ENCODE data around the gene BMP6. TPM values are rescaled to one million over a fixed set of nuclear protein-coding genes. Genes with fewer than 3 reads are reported as not detected.
"Not testable (repeated sequence)": the region's sequence is repeated elsewhere in the genome, so short reads cannot be mapped to it uniquely, and the experiment has no call there.

BMP6 gene
- total RNA-seq, 1 donor from 2014 or later, result 2.1 TPM

DNA sequence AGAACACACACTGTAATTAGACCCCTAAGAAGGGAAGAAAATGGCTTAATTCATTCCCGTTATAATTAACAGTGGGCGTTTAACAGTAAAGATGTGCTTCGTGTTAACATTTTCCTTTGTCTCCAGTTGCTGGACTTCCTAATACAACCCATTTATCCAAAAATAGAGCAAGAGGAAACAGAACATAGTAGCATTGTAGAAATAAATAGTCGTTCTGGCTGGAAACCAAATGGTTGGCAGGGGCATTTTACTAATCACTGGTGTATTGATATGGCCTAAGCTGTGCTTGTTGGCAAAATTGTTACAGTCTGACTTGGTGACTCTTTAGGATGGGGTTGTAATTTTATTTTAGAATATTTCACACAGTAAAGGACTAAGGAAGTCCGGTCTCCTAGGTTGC is 89.8 kb downstream of the BMP6 start:
- Histone ChIP-seq H3K27me3 (ENCODE audit: control insufficient read depth in 3 of 3, insufficient read depth in 3 of 3, low read length in 3 of 3) (no peaks in the 10 kb centered on the region), H3K36me3 (ENCODE audit: control insufficient read depth in 3 of 3, insufficient read depth in 3 of 3, low read length in 3 of 3) (no peaks in the 10 kb centered on the region), H3K9ac (ENCODE audit: low read depth in 1 of 3, low read length in 3 of 3) (no peak overlapping the region), H3K4me3 (ENCODE audit: low read length in 3 of 3) (no peak overlapping the region), H3K27ac (ENCODE audit: low read depth, low read length) (no peak overlapping the region), H3K9me3 (ENCODE audit: control insufficient read depth in 3 of 3, low read length in 3 of 3) (no peaks in the 10 kb centered on the region), H3K4me1 (ENCODE audit: control insufficient read depth in 3 of 3, insufficient read depth in 3 of 3, low read length in 3 of 3) (peaks cover 0 to 2% (median 0%) of the 10 kb centered on the region in 3 donors)

DNA sequence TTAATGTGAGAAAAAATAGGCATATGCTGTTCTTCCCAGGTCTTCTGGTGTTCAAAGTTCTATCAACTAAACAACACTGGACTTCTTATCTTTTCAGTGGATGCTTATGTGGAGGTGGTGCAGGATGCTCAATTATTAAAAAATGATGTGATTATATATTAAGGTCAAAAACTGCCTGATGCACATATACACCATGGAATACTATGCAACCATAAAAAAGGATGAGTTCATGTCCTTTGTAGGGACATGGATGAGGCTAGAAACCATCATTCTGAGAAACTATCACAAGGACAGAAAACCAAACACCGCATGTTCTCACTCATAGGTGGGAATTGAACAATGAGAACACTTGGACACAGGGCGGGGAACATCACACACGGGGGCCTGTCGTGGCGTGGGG is 91.3 kb downstream of the BMP6 start:
- H3K27ac ChIP-seq (ENCODE audit: low read depth, low read length); H3K9ac ChIP-seq (ENCODE audit: low read depth in 1 of 3, low read length in 3 of 3); H3K36me3 ChIP-seq (ENCODE audit: control insufficient read depth in 3 of 3, insufficient read depth in 3 of 3, low read length in 3 of 3); H3K4me1 ChIP-seq (ENCODE audit: control insufficient read depth in 3 of 3, insufficient read depth in 3 of 3, low read length in 3 of 3); H3K27me3 ChIP-seq (ENCODE audit: control insufficient read depth in 3 of 3, insufficient read depth in 3 of 3, low read length in 3 of 3); H3K4me3 ChIP-seq (ENCODE audit: low read length in 3 of 3); H3K9me3 ChIP-seq (ENCODE audit: control insufficient read depth in 3 of 3, low read length in 3 of 3): not testable (repeated sequence)

DNA sequence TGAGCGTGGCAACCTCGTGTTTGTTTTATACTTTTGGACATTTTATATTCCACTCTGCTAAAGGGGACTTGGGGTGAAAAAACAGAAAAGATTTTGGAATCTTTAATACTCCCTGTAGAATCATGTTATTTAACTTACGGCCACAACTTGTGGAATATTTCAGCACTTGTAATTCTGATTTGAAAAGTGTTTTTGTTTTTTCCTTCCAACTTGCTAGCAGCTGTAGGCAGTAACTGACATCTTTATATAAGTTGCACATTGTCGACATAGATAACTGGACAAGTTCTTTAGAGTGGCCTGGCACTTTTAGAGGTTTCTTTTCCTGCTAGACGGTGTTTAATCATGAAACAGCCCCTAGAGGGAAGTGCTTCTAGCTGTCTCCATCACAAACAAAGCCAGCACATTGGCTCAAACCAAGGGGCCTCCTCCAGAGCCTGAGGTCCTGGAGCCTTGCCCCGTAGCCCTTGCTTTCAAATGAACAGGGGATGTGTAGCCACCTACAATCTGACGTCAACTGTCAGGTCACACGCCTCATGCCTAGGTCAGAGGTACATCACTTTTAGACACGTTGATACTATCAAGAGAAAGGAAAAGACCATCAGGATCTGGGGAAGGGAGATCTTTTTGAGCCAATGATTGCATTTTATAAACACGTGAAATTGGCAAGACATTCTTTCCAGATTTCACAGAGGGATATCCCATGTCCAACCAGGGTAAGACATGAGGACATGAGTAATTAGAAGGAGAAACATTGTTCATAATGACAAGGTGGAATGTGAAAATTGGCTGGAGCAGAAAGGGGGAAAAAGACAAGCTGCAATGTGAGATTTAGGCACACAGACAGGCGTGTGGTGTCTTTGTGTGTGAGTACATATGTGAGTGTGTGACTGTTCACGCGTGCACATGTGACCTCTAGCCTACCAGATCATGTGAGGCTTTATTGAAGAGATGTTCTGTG is 92.6 kb downstream of the BMP6 start:
- Histone ChIP-seq H3K9me3 (ENCODE audit: control insufficient read depth in 3 of 3, low read length in 3 of 3) (no peaks in the 10 kb centered on the region), H3K4me3 (ENCODE audit: low read length in 3 of 3) (no peak overlapping the region), H3K36me3 (ENCODE audit: control insufficient read depth in 3 of 3, insufficient read depth in 3 of 3, low read length in 3 of 3) (no peaks in the 10 kb centered on the region), H3K27ac (ENCODE audit: low read depth, low read length) (no peak overlapping the region), H3K4me1 (ENCODE audit: control insufficient read depth in 3 of 3, insufficient read depth in 3 of 3, low read length in 3 of 3) (peaks cover 0 to 2% (median 0%) of the 10 kb centered on the region in 3 donors), H3K9ac (ENCODE audit: low read depth in 1 of 3, low read length in 3 of 3) (no peak overlapping the region), H3K27me3 (ENCODE audit: control insufficient read depth in 3 of 3, insufficient read depth in 3 of 3, low read length in 3 of 3) (no peaks in the 10 kb centered on the region)

DNA sequence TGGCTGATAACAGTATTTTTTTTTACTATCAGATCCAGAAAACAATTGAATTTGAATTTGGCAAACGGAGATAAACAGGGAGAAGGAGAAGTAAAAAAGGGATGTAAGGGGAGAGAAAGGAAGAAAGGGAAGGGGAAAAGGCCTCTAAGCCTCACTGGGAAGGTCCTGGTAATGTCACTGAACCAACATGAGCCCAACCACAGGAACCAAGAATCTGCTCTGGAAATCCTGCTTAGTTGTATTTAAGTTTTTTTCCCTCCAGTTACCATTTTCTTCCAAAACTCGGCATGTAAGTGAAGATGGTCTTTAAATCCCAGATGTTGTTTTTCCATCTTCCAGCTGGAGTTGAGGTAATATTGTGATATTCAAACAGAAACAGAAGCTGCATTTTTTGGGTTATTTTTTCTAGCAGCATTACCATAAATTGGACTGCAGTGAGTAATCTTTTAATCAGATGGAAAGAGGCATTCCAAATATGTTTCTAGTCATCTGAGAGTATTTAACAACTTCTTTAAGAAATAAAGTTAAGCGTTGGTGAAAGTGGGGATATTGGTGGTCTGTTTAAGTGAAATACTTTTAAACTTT is 93.6 kb downstream of the BMP6 start:
- Histone ChIP-seq H3K9me3 (ENCODE audit: control insufficient read depth in 3 of 3, low read length in 3 of 3) (no peaks in the 10 kb centered on the region), H3K4me3 (ENCODE audit: low read length in 3 of 3) (no peak overlapping the region), H3K27me3 (ENCODE audit: control insufficient read depth in 3 of 3, insufficient read depth in 3 of 3, low read length in 3 of 3) (no peaks in the 10 kb centered on the region), H3K27ac (ENCODE audit: low read depth, low read length) (no peak overlapping the region), H3K36me3 (ENCODE audit: control insufficient read depth in 3 of 3, insufficient read depth in 3 of 3, low read length in 3 of 3) (no peaks in the 10 kb centered on the region), H3K9ac (ENCODE audit: low read depth in 1 of 3, low read length in 3 of 3) (no peak overlapping the region), H3K4me1 (ENCODE audit: control insufficient read depth in 3 of 3, insufficient read depth in 3 of 3, low read length in 3 of 3) (peaks cover 0 to 2% (median 0%) of the 10 kb centered on the region in 3 donors)

DNA sequence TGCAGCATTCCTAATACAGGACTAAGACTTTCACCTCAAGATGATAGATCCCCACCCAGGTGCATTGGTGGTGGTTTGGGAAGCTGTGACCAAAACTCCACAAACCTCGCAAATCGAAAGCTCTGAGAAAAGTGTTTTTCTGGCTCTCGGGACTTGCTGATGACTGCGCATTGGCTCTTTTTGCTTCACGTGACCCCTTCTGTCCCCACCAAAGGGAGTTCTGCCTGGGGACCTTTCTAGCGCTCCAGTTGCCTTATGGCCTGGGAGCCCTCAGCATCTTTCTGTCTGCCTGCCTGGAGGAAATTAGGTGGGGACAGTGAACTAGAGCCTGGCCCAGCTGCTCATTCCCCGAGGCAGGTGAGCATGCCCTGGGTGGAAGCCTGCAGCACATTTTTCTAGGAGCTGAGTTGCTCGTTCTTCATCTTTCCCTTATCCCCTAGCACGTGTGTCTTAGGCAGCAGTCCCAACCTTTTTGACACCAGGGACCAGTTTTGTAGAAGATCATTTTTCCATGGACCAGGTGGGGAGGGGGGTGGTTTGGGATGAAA is 94.5 kb downstream of the BMP6 start:
- Histone ChIP-seq H3K9ac (ENCODE audit: low read depth in 1 of 3, low read length in 3 of 3) (no peak overlapping the region), H3K4me3 (ENCODE audit: low read length in 3 of 3) (no peak overlapping the region), H3K27ac (ENCODE audit: low read depth, low read length) (no peak overlapping the region)

DNA sequence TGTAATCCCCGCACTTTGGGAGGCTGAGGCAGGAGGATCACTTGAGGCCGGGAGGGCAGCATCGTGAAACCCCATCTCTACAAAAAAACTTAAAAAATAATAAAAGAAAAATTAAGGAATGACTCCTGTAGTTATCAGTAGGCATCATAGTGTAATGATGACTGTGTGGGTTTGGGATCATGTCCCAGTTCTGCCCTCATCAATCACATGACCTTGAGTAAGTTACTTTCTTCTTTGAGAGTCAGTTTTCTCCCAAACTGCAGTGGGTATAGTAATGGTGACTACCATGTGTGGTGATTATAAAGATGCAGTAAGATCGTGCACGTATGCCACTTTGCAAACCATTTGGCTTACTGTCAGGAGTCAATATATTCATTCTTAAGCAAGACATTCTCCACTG is 95.5 kb downstream of the BMP6 start:
- H3K36me3 ChIP-seq (ENCODE audit: control insufficient read depth in 3 of 3, insufficient read depth in 3 of 3, low read length in 3 of 3), result no peaks in the 10 kb centered on the region

More for the DNA sequence above, 94.5 kb downstream of the BMP6 start:
- no peaks in the 10 kb centered on the region for H3K36me3 ChIP-seq (ENCODE audit: control insufficient read depth in 3 of 3, insufficient read depth in 3 of 3, low read length in 3 of 3)
- H3K9me3 ChIP-seq (ENCODE audit: control insufficient read depth in 3 of 3, low read length in 3 of 3), result no peaks in the 10 kb centered on the region
- H3K4me1 ChIP-seq (ENCODE audit: control insufficient read depth in 3 of 3, insufficient read depth in 3 of 3, low read length in 3 of 3), result peaks cover 0 to 2% (median 0%) of the 10 kb centered on the region in 3 donors
- H3K27me3 ChIP-seq (ENCODE audit: control insufficient read depth in 3 of 3, insufficient read depth in 3 of 3, low read length in 3 of 3), result no peaks in the 10 kb centered on the region

DNA sequence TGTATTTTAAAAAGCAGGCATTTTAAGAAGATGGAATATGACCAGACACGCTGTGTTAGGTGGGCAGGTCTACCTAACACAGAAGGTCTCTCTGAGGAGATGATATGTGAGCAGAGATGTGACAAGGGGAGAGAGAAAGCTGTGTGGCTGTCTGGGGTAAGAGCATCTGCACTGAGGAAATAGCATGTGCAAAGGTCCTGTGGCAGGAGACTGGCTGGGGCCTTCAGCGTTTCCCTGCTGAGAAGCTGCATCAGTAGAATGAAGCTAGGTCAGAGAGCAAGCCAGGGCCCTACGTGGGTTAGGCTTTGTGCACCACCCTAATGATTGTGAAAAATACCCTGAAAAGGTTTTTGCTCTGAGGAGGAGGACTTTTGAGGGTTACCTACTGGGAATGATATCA is 97.7 kb downstream of the BMP6 start:
- H3K9me3 ChIP-seq (ENCODE audit: control insufficient read depth in 3 of 3, low read length in 3 of 3), result no peaks in the 10 kb centered on the region
- no peaks in the 10 kb centered on the region for H3K27me3 ChIP-seq (ENCODE audit: control insufficient read depth in 3 of 3, insufficient read depth in 3 of 3, low read length in 3 of 3)
- H3K36me3 ChIP-seq (ENCODE audit: control insufficient read depth in 3 of 3, insufficient read depth in 3 of 3, low read length in 3 of 3), result no peaks in the 10 kb centered on the region
- no peak overlapping the region for H3K9ac ChIP-seq (ENCODE audit: low read depth in 1 of 3, low read length in 3 of 3)
- H3K27ac ChIP-seq (ENCODE audit: low read depth, low read length), result no peak overlapping the region
- no peak overlapping the region for H3K4me3 ChIP-seq (ENCODE audit: low read length in 3 of 3)
- H3K4me1 ChIP-seq (ENCODE audit: control insufficient read depth in 3 of 3, insufficient read depth in 3 of 3, low read length in 3 of 3), result peaks cover 0 to 6% (median 2%) of the 10 kb centered on the region in 3 donors

More for the DNA sequence above, 95.5 kb downstream of the BMP6 start:
- no peaks in the 10 kb centered on the region for H3K27me3 ChIP-seq (ENCODE audit: control insufficient read depth in 3 of 3, insufficient read depth in 3 of 3, low read length in 3 of 3)
- H3K9me3 ChIP-seq (ENCODE audit: control insufficient read depth in 3 of 3, low read length in 3 of 3), result no peaks in the 10 kb centered on the region
- peaks cover 0 to 2% (median 0%) of the 10 kb centered on the region in 3 donors for H3K4me1 ChIP-seq (ENCODE audit: control insufficient read depth in 3 of 3, insufficient read depth in 3 of 3, low read length in 3 of 3)
- no peak overlapping the region for H3K27ac ChIP-seq (ENCODE audit: low read depth, low read length)
- H3K4me3 ChIP-seq (ENCODE audit: low read length in 3 of 3), result no peak overlapping the region
- H3K9ac ChIP-seq (ENCODE audit: low read depth in 1 of 3, low read length in 3 of 3), result no peak overlapping the region

DNA sequence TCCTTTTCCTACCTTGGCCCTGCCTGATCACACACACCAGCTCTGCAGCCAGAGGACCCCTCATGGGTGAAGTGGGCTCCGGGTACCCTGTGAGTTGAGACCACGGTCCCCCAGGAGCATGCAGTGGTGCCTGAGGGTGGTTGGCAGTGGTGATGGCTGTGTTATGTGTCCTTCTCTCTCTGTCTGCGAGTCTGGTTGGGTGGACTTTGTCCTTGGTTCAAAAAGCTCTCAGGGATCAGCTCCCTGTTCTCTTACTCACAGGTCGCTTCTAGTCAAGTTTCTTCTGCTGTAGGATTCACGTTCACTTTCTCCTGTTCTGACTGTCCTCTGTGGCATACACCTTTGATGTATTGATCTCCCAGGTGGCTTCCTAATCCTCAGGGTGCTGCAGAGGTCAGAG is 100.1 kb downstream of the BMP6 start:
- Histone ChIP-seq H3K4me3 (ENCODE audit: low read length in 3 of 3) (no peak overlapping the region), H3K27me3 (ENCODE audit: control insufficient read depth in 3 of 3, insufficient read depth in 3 of 3, low read length in 3 of 3) (no peaks in the 10 kb centered on the region), H3K9me3 (ENCODE audit: control insufficient read depth in 3 of 3, low read length in 3 of 3) (no peaks in the 10 kb centered on the region), H3K4me1 (ENCODE audit: control insufficient read depth in 3 of 3, insufficient read depth in 3 of 3, low read length in 3 of 3) (peaks cover 0 to 6% (median 0%) of the 10 kb centered on the region in 3 donors), H3K27ac (ENCODE audit: low read depth, low read length) (no peak overlapping the region), H3K36me3 (ENCODE audit: control insufficient read depth in 3 of 3, insufficient read depth in 3 of 3, low read length in 3 of 3) (no peaks in the 10 kb centered on the region), H3K9ac (ENCODE audit: low read depth in 1 of 3, low read length in 3 of 3) (no peak overlapping the region)

DNA sequence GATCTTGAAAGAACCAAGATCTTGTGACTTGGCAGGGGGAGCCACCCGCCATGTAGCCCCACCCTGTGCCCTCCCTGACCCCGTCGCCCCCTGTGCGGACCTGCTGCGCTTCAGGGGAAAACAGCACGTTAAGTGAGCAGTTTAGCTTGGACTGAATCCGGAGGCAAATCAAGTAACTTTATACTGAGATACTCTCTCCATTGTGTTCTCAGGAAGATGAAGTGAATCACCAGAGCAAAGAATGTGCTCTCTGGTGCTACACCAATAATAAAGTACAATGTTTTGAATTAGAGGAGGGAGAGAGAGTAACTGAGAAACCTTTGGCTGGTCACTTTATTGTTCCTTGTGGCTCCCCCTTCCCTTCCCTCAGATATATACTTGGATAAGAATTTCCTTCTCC is 101.2 kb downstream of the BMP6 start:
- Histone ChIP-seq H3K36me3 (ENCODE audit: control insufficient read depth in 3 of 3, insufficient read depth in 3 of 3, low read length in 3 of 3) (no peaks in the 10 kb centered on the region), H3K9ac (ENCODE audit: low read depth in 1 of 3, low read length in 3 of 3) (no peak overlapping the region)

DNA sequence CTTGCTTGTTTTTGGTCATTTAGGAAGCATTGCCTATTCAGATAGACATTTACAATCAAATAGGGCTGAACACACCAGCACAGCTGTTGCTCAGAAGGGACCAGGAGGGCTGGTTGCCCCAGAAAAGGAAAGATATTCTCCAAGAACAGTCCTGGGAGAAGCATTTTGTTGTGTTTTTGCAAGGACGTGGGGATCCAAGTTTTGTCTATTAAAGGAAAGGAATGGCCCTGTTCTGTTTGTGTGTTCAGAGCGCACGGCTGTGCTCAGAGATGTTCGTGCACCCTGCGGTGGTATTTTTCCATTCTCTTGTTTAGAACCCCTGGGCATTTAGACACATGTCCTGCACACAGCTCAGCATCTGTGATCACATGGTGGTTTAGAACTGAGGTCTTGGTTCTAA is 102.2 kb downstream of the BMP6 start:
- H3K9ac ChIP-seq (ENCODE audit: low read depth in 1 of 3, low read length in 3 of 3), result no peak overlapping the region
- H3K36me3 ChIP-seq (ENCODE audit: control insufficient read depth in 3 of 3, insufficient read depth in 3 of 3, low read length in 3 of 3), result no peaks in the 10 kb centered on the region
- no peak overlapping the region for H3K27ac ChIP-seq (ENCODE audit: low read depth, low read length)
- peaks cover 0 to 3% (median 0%) of the 10 kb centered on the region in 3 donors for H3K27me3 ChIP-seq (ENCODE audit: control insufficient read depth in 3 of 3, insufficient read depth in 3 of 3, low read length in 3 of 3)
- peaks cover 0 to 6% (median 0%) of the 10 kb centered on the region in 3 donors for H3K4me1 ChIP-seq (ENCODE audit: control insufficient read depth in 3 of 3, insufficient read depth in 3 of 3, low read length in 3 of 3)
- H3K4me3 ChIP-seq (ENCODE audit: low read length in 3 of 3), result no peak overlapping the region
- H3K9me3 ChIP-seq (ENCODE audit: control insufficient read depth in 3 of 3, low read length in 3 of 3), result no peaks in the 10 kb centered on the region

More for the DNA sequence above, 101.2 kb downstream of the BMP6 start:
- peaks cover 0 to 3% (median 0%) of the 10 kb centered on the region in 3 donors for H3K27me3 ChIP-seq (ENCODE audit: control insufficient read depth in 3 of 3, insufficient read depth in 3 of 3, low read length in 3 of 3)
- H3K27ac ChIP-seq (ENCODE audit: low read depth, low read length), result no peak overlapping the region
- peaks cover 0 to 6% (median 0%) of the 10 kb centered on the region in 3 donors for H3K4me1 ChIP-seq (ENCODE audit: control insufficient read depth in 3 of 3, insufficient read depth in 3 of 3, low read length in 3 of 3)
- no peak overlapping the region for H3K4me3 ChIP-seq (ENCODE audit: low read length in 3 of 3)
- H3K9me3 ChIP-seq (ENCODE audit: control insufficient read depth in 3 of 3, low read length in 3 of 3), result no peaks in the 10 kb centered on the region
